Measurements from ENCODE around the gene FBN2. TPM values are rescaled to one million over a fixed set of nuclear protein-coding genes. Genes with fewer than 3 reads are reported as not detected.

Gene FBN2
- total RNA-seq, 1 experiment from 2014 or later: 1.6 TPM

DNA sequence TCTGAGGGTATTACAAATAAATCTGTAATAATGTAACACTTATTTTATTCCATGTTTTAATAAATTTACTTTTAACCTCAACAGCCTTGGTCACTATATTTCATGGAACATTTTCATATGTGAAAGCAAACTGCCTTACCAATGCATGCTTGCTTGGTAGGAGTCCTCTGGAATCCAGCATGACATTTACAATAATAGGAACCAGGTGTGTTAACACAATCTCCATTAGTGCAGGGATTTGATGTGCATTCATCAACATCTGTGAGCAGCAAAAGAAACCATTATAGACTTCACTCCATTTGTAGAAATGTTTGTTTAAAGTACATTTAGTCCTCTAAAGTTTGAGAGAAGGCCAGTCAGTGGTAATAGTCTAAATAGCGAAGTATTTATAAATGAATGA is 159.4 kb downstream of the FBN2 start:
- BruUV-seq (replicated peaks): no TSS peak
- no peak overlapping the region for H3K4me3 ChIP-seq (ENCODE audit: low read depth, low read length, poor library complexity, severe bottlenecking)
- no peaks in the 10 kb centered on the region for H3K36me3 ChIP-seq (ENCODE audit: insufficient read depth, low read length, poor library complexity, severe bottlenecking)
- ChIA-PET CTCF (no interaction called here), POLR2A (ENCODE audit: low non-redundant PET) (no interaction called here)
- TF ChIP-seq, protein P1, sequence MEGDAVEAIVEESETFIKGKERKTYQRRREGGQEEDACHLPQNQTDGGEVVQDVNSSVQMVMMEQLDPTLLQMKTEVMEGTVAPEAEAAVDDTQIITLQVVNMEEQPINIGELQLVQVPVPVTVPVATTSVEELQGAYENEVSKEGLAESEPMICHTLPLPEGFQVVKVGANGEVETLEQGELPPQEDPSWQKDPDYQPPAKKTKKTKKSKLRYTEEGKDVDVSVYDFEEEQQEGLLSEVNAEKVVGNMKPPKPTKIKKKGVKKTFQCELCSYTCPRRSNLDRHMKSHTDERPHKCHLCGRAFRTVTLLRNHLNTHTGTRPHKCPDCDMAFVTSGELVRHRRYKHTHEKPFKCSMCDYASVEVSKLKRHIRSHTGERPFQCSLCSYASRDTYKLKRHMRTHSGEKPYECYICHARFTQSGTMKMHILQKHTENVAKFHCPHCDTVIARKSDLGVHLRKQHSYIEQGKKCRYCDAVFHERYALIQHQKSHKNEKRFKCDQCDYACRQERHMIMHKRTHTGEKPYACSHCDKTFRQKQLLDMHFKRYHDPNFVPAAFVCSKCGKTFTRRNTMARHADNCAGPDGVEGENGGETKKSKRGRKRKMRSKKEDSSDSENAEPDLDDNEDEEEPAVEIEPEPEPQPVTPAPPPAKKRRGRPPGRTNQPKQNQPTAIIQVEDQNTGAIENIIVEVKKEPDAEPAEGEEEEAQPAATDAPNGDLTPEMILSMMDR (conservative IDR thresholded peaks at IDR 0.05; ENCODE audit: low read depth, low read length): no peak
- TF ChIP-seq EZH2 (IDR thresholded peaks at IDR 0.05; ENCODE audit: borderline replicate concordance, low read depth, low read length, poor library complexity, severe bottlenecking): no peak
- intact Hi-C loops (cut with micrococcal nuclease; ENCODE audit: unreplicated experiment): no loop called here
- DNase-seq (ENCODE audit: low spot score): no peak
- H3K27me3 ChIP-seq (replicated peaks; ENCODE audit: insufficient read depth, low read depth, low read length, poor library complexity): peaks cover 4% of the 10 kb centered on the region
- no peaks in the 10 kb centered on the region for H3K4me1 ChIP-seq (ENCODE audit: insufficient read depth, low read length, poor library complexity, severe bottlenecking)
- H3K27ac ChIP-seq (ENCODE audit: low read depth, low read length, poor library complexity, severe bottlenecking): no peak overlapping the region
- no peaks in the 10 kb centered on the region for H3K9me3 ChIP-seq (ENCODE audit: low read depth, low read length, poor library complexity, severe bottlenecking)

DNA sequence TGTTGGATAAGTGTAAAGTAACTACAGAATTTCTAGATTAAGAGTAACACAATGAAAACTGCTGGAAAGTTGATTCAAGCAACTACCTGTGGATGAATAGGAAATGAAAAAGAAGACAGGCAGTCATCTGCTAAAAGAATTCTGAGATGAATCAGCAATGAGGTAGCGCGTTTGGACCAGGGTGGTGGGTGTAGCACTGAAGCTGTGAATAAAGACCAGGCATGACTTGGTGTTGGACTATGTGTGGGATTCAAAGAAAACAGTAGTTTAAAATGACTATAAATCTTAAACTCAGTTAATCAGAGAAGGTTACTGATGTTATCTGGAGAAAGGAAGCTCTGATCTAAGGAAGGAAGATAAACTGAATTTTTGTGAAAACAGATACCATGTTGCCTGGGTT is 159.8 kb downstream of the FBN2 start:
- Histone ChIP-seq H3K4me1 (ENCODE audit: insufficient read depth, low read length, poor library complexity, severe bottlenecking) (no peaks in the 10 kb centered on the region), H3K4me3 (ENCODE audit: low read depth, low read length, poor library complexity, severe bottlenecking) (no peak overlapping the region), H3K27ac (ENCODE audit: low read depth, low read length, poor library complexity, severe bottlenecking) (no peak overlapping the region), H3K9me3 (ENCODE audit: low read depth, low read length, poor library complexity, severe bottlenecking) (no peaks in the 10 kb centered on the region), H3K36me3 (ENCODE audit: insufficient read depth, low read length, poor library complexity, severe bottlenecking) (no peaks in the 10 kb centered on the region), H3K27me3 (replicated peaks; ENCODE audit: insufficient read depth, low read depth, low read length, poor library complexity) (peaks cover 4% of the 10 kb centered on the region)
- TF ChIP-seq EZH2 (IDR thresholded peaks at IDR 0.05; ENCODE audit: borderline replicate concordance, low read depth, low read length, poor library complexity, severe bottlenecking): no peak
- TF ChIP-seq, protein P1 (conservative IDR thresholded peaks at IDR 0.05; ENCODE audit: low read depth, low read length): no peak
- ChIA-PET POLR2A (ENCODE audit: low non-redundant PET) (no interaction called here), CTCF (no interaction called here)
- BruUV-seq (replicated peaks): no TSS peak
- intact Hi-C loops (cut with micrococcal nuclease; ENCODE audit: unreplicated experiment): no loop called here
- DNase-seq (ENCODE audit: low spot score): no peak

DNA sequence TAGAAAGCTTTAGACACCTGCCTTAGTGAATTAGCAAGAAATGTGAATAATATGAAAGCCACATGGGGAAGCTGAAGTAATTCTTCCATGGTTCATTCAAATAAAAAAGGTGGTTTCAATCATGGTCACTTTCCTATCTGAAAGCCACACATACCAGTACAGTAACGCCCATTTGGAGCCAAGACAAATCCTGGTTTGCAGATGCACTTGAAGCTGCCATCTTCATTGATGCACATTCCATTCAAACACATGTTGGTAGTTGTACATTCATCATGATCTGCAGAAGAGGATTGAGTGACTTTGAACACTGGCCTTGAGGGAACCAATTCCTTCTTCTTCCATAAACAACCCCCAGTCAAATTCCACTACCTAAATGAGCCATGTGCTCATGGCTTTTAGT is 161.5 kb downstream of the FBN2 start:
- intact Hi-C loops (cut with micrococcal nuclease; ENCODE audit: unreplicated experiment): no loop called here
- POLR2A ChIA-PET (ENCODE audit: low non-redundant PET): no interaction called here
- H3K36me3 ChIP-seq (ENCODE audit: insufficient read depth, low read length, poor library complexity, severe bottlenecking): no peaks in the 10 kb centered on the region
- no peaks in the 10 kb centered on the region for H3K4me1 ChIP-seq (ENCODE audit: insufficient read depth, low read length, poor library complexity, severe bottlenecking)
- no peaks in the 10 kb centered on the region for H3K9me3 ChIP-seq (ENCODE audit: low read depth, low read length, poor library complexity, severe bottlenecking)
- CTCF ChIA-PET: no interaction called here
- H3K4me3 ChIP-seq (ENCODE audit: low read depth, low read length, poor library complexity, severe bottlenecking): no peak overlapping the region
- BruUV-seq (replicated peaks): no TSS peak
- DNase-seq (ENCODE audit: low spot score): no peak
- H3K27ac ChIP-seq (ENCODE audit: low read depth, low read length, poor library complexity, severe bottlenecking): no peak overlapping the region
- TF ChIP-seq EZH2 (IDR thresholded peaks at IDR 0.05; ENCODE audit: borderline replicate concordance, low read depth, low read length, poor library complexity, severe bottlenecking): no peak
- TF ChIP-seq, protein P1 (conservative IDR thresholded peaks at IDR 0.05; ENCODE audit: low read depth, low read length): no peak
- H3K27me3 ChIP-seq (replicated peaks; ENCODE audit: insufficient read depth, low read depth, low read length, poor library complexity): peaks cover 4% of the 10 kb centered on the region

All from A673 (cell line).